ENCODE data around the gene KDM4C. TPM values are rescaled to one million over a fixed set of nuclear protein-coding genes. Genes with fewer than 3 reads are reported as not detected.

KDM4C gene
- total and polyA plus RNA-seq, 7 donors, result 16.4 to 33.5 (median 28.8) TPM

DNA sequence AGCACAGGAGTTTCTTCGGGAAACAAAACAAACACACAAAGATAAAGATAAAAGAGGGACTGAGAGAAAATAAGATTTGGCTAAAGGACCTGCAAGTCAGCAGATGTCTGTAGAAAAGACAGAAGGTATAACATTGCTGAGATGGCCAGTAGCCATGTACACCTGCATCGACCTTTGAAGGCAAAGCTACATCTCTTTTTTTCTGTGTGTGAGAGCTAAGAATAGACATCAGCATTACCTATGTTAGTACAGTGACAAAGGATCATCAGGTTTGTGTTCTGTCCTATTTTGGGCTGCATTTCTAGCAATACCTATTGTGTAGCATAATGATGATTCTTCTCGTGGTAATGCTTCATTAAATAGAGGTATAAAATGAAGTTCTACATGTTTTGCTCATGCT lies 64.9 kb downstream of the KDM4C start:
- Histone ChIP-seq H3K4me3 (no peak overlapping the region), H3K27ac (no peak overlapping the region), H3K27me3 (no peaks in the 10 kb centered on the region), H3K36me3 (peaks cover 0 to 15% (median 6%) of the 10 kb centered on the region in 4 donors), H3K4me1 (no peaks in the 10 kb centered on the region), H3K9me3 (no peaks in the 10 kb centered on the region)
- TF ChIP-seq EP300 (IDR thresholded peaks at IDR 0.05) (no peak), POLR2AphosphoS5 (IDR thresholded peaks at IDR 0.05) (no peak), POLR2A (IDR thresholded peaks at IDR 0.05) (no peak)
- TF ChIP-seq, protein P1, sequence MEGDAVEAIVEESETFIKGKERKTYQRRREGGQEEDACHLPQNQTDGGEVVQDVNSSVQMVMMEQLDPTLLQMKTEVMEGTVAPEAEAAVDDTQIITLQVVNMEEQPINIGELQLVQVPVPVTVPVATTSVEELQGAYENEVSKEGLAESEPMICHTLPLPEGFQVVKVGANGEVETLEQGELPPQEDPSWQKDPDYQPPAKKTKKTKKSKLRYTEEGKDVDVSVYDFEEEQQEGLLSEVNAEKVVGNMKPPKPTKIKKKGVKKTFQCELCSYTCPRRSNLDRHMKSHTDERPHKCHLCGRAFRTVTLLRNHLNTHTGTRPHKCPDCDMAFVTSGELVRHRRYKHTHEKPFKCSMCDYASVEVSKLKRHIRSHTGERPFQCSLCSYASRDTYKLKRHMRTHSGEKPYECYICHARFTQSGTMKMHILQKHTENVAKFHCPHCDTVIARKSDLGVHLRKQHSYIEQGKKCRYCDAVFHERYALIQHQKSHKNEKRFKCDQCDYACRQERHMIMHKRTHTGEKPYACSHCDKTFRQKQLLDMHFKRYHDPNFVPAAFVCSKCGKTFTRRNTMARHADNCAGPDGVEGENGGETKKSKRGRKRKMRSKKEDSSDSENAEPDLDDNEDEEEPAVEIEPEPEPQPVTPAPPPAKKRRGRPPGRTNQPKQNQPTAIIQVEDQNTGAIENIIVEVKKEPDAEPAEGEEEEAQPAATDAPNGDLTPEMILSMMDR (IDR thresholded peaks at IDR 0.05), result no peak
- intact Hi-C loops (cut with DNase I), result no loop called here
- WGBS, 2 donors, result 90% methylated on average over 3 of the region's 3 CpGs
- no peak for DNase-seq

DNA sequence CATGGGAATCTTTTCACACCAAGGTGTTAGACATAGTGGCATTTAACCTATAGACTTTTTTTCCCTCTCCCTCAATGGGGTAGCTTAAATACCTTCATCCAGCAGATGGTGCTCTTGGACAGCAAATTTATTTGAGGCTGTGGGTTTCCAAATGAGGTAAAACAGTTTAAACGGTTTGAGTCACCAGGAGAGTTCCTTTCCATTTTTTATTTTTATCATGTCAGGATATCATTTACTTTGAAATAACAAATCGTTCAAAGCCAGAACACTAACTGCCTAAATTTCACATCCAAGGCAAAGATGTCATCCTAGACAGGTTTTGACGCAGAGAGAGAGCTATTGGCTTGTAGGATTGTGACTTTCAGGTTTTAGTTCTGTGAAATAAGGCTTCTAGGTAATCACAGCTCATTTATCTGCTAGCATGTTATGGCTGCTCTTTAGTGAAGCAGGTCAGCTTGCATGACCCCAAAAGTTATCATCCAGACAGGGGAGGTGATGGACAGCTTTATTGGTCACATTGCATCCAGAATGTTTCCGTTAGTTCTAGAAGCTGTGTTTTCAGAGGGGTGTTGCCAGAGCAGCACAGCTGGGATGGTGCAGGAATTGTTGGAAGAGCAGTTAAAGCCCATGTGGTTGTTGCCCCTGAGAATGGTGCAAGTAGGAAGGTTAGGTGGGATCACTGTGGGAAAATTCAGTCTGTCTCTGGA lies 69.8 kb downstream of the KDM4C start:
- intact Hi-C loops (cut with DNase I), result no loop called here
- DNase-seq, result no peak

DNA sequence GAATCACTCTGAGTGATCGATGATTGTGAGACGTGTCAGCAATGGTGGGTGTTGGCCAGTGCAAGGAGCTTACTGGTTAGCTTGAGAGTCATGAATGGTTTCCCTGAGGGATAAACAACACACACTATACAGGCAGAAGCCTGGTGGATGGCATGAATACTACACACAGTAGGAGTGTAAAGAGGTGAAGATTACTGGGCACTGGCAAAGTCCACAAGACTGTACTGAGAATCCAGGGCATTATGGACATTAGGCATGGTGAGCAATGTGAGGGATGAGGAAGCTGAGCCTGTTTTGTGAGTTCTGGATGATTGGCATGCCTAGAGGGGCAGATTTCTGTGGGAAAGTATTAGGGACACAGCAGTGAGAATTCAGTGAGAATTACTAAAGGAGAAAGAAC lies 71.3 kb downstream of the KDM4C start:
- no peak overlapping the region for H3K27ac ChIP-seq
- H3K4me1 ChIP-seq, result no peaks in the 10 kb centered on the region
- H3K4me3 ChIP-seq, result no peak overlapping the region
- no peak for DNase-seq
- no peaks in the 10 kb centered on the region for H3K9me3 ChIP-seq
- no peak for TF ChIP-seq EP300 (IDR thresholded peaks at IDR 0.05)
- WGBS, 2 donors, result 98 to 99% methylated on average over 2 of the region's 2 CpGs
- no peaks in the 10 kb centered on the region for H3K27me3 ChIP-seq
- peaks cover 0 to 9% (median under 1%) of the 10 kb centered on the region in 4 donors for H3K36me3 ChIP-seq
- intact Hi-C loops (cut with DNase I), result no loop called here

More for the DNA sequence above, 69.8 kb downstream of the KDM4C start:
- no peak overlapping the region for H3K4me3 ChIP-seq
- H3K9me3 ChIP-seq, result no peaks in the 10 kb centered on the region
- no peaks in the 10 kb centered on the region for H3K4me1 ChIP-seq
- H3K27ac ChIP-seq, result no peak overlapping the region
- TF ChIP-seq EP300 (IDR thresholded peaks at IDR 0.05), result no peak
- no peak for TF ChIP-seq POLR2A (IDR thresholded peaks at IDR 0.05)
- no peak for TF ChIP-seq POLR2AphosphoS5 (IDR thresholded peaks at IDR 0.05)
- TF ChIP-seq, protein P1 (IDR thresholded peaks at IDR 0.05), result peak in 2 of 4 experiments; percentile 12 to 36
- WGBS, 2 donors, result 47 to 49% methylated on average over 4 of the region's 4 CpGs
- peaks cover 0 to 15% (median 5%) of the 10 kb centered on the region in 4 donors for H3K36me3 ChIP-seq
- no peaks in the 10 kb centered on the region for H3K27me3 ChIP-seq

DNA sequence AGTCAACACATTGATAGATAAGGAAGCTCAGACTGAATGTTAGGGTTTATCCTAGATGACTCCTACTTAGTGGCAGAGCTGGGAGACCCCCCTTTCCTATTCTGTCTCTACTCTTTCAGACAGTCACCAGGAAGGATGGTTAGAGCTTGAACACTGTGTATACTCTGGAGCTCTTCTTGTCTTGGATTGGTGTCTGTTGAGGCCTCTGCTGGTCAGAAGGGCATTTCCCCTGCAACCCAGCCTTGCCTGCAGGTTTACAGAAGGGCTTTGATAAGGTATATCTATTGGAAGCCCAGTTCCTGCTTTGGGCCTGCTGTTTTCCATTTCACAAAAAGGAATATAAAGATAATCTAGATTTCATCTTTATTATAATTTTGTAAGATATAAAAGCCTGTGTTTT lies 71.8 kb downstream of the KDM4C start:
- no peaks in the 10 kb centered on the region for H3K27me3 ChIP-seq
- no peaks in the 10 kb centered on the region for H3K9me3 ChIP-seq
- no peak overlapping the region for H3K4me3 ChIP-seq
- no peaks in the 10 kb centered on the region for H3K4me1 ChIP-seq
- intact Hi-C loops (cut with DNase I), result no loop called here
- TF ChIP-seq EP300 (IDR thresholded peaks at IDR 0.05) (no peak), POLR2A (IDR thresholded peaks at IDR 0.05) (no peak), POLR2AphosphoS5 (IDR thresholded peaks at IDR 0.05) (no peak)
- TF ChIP-seq, protein P1 (IDR thresholded peaks at IDR 0.05), result no peak
- no peak overlapping the region for H3K27ac ChIP-seq
- DNase-seq, result no peak
- H3K36me3 ChIP-seq, result peaks cover 3 to 9% (median 4%) of the 10 kb centered on the region in 4 donors

DNA sequence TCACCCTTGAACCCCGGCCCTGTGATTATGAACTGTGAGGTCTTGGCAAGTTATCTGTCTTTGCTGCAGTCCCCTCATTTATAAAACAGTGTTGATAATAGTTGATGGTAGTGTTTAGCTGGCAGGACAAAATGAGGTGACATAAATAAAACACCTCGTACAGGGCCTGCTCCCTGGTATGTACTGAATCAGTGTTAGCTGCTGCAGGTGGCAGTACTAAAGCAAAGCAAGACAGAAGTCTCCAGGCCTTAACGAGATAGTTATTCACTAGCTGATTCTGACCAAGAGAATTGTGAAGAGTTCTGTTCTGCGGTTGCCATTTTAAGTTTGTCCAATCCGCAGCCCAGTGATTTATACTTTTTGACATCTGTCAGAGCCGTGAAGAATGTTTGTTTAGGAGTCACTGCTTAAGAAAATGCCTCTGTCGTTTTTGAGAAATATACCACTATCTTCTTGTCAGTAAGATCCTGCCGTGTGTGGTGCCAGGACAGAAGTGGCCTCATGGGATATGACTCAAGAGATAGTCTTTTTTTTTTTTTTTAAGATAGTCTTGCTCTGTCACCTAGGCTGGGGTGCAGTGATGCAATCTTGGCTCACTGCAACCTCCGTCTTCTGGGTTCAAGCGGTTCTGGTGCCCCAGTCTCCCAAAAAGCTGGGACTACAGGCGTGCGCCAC lies 75.9 kb downstream of the KDM4C start:
- no peak overlapping the region for H3K27ac ChIP-seq
- TF ChIP-seq, protein P1 (IDR thresholded peaks at IDR 0.05), result no peak
- TF ChIP-seq POLR2AphosphoS5 (IDR thresholded peaks at IDR 0.05) (no peak), POLR2A (IDR thresholded peaks at IDR 0.05) (no peak), EP300 (IDR thresholded peaks at IDR 0.05) (no peak)
- DNase-seq, result no peak
- H3K9me3 ChIP-seq, result no peaks in the 10 kb centered on the region
- H3K4me3 ChIP-seq, result no peak overlapping the region
- no peaks in the 10 kb centered on the region for H3K27me3 ChIP-seq
- no peaks in the 10 kb centered on the region for H3K4me1 ChIP-seq
- 89 to 91% methylated on average over 12 of the region's 12 CpGs for WGBS, 2 donors
- H3K36me3 ChIP-seq, result peaks cover 0 to 8% (median 7%) of the 10 kb centered on the region in 4 donors
- intact Hi-C loops (cut with DNase I), result no loop called here

All from sigmoid colon (tissue), 7 donors.